HG02840 (cell line): ENCODE results near the gene LMBRD2.

ENCODE experiments used
- ATAC-seq: cut with Tn5 transposase; IDR thresholded peaks from one replicate; pipeline ENCODE4 v1.9.1; 2021; ENCODE audit warnings: mild to moderate bottlenecking, moderate library complexity, moderate number of reproducible peaks; ENCODE audit not compliant: unreplicated experiment, low FRiP score

LMBRD2 gene

GRCh38 chr5:36125868-36126267, 25.8 kb downstream of the LMBRD2 start:
- no peak for ATAC-seq

DNA sequence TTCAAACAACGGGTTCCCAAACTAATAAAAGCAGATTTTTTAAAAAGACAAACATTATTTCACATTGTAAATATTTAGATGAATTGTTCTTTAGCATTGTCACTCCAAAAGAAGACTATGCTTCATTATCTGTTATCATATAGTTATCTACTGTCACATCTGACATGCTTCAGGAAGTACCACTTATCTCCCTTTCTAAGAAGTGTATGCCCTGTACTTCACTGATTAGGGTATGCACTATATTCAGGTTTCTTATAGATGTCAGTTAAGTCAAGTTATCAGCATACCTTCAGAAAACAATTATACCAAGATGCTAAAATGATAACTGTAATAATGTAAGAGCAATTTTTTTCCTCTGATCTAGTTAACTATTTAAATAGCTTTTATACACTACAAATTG, 40.4 kb downstream of the LMBRD2 start:
- no peak for ATAC-seq

GRCh38 chr5:36108758-36109460, 42.8 kb downstream of the LMBRD2 start:
- ATAC-seq: no peak

GRCh38 chr5:36105819-36106218, 45.9 kb downstream of the LMBRD2 start:
- no peak for ATAC-seq

GRCh38 chr5:36099748-36100147, 51.9 kb downstream of the LMBRD2 start:
- ATAC-seq: no peak

- ATAC-seq: no peak
Observed at GRCh38 chr5:36096486-36096885, 55.2 kb downstream of the LMBRD2 start.

- ATAC-seq: no peak
Observed at GRCh38 chr5:36089989-36090388, 61.7 kb downstream of the LMBRD2 start.

- ATAC-seq: peak; percentile 87
Observed at GRCh38 chr5:36079200-36079781, 72.4 kb downstream of the LMBRD2 start.

- ATAC-seq: no peak
Observed at GRCh38 chr5:36078430-36078829, 73.3 kb downstream of the LMBRD2 start.

GRCh38 chr5:36073595-36074216, 78.0 kb downstream of the LMBRD2 start:
- peak; percentile 62 for ATAC-seq

- peak; percentile 58 for ATAC-seq
Observed at GRCh38 chr5:36070687-36071571, 80.8 kb downstream of the LMBRD2 start.

DNA sequence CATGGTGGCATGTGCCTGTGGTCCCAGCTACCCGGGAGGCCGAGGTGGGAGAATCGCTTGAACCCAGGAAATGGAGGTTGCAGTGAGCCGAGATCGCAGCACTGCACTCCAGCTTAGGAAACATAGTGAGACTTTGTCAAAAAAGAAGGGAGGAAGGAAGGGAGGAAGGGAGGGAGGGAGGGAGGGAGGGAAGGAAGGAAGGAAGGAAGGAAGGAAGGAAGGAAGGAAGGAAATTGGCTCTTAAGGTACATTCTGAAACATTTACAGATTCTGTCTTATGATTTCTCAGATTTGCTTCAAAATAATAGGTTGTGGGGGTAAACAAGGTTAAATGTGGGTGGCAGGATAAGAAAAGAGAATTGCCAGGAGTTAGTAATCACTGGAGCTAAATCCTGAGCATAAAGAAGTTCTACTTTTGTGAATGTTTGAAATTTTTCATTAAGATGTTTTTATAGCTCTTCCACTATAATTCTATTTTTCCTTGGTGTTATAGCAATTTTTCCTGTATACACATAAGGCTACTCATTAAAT, 82.9 kb downstream of the LMBRD2 start:
- no peak for ATAC-seq

- no peak for ATAC-seq
Observed at GRCh38 chr5:36066540-36067210, 85.0 kb downstream of the LMBRD2 start, which contains the start of gene UGT3A2. Gene UGT3A2 (minus strand): TSS chr5:36066882. CDS start chr5:36066789, 93 bp downstream.

- ATAC-seq: no peak
Observed at GRCh38 chr5:36066001-36066539, 85.6 kb downstream of the LMBRD2 start.

DNA sequence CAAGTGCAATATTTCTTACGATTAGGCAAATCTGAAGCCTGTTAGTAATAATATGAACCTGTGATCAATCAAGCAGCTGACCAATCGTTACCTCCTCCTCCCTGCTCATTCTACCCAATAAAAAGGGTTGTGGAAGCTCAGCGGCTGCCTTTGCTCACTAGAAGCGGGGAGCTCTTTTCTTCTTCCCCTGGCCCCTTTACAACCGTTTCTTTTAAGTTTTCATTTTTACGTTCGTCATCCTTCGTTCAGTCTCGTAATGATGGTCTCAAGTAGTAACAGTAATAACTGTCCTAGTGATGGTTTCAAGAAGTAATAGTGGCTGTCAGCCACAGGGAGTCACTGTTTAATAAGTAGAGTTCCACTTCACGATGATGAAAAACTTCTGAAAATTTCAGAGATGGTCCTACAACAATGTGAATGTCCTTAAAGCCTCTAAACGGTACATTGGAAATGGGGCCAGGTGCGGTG, 91.2 kb downstream of the LMBRD2 start:
- no peak for ATAC-seq

DNA sequence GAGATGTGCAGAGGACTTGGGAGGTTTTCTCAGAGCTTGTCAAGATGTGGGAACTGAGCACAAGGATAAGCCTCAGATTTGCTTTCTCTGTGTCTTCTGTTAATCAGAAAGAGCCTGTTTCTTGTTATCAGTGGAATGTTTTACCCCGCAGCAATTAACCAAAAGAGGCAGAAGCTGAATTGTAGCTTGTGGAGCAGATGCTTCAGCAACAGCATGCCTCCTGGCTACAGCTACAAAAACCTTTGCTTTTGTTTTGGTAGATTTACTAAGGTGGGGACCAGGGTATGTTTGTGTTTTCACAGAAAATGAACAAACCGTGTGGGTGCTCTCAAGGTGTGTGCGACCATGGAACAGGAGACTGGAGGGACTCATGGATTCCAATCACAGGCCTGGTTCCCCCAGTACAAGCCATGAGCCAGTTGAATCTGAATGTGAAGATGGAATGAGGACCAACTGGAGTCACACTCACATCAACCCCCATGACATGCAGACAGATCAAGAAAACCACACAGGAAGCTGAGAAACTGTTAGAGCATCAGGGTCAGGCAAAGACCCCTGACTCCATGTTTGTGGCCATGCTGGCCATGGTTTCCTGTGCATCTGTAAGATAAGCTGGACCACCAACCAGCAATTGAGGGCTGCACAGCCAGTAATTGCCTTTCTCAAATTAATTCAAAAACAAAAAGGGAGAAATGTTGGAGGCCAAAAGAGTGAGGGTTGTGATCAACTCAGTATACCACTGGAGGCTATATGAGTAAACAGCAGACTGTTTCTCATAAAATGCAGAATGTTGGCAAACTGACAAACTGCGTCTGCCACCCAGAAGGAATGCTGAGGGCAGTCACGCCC, 91.9 kb downstream of the LMBRD2 start:
- no peak for ATAC-seq

DNA sequence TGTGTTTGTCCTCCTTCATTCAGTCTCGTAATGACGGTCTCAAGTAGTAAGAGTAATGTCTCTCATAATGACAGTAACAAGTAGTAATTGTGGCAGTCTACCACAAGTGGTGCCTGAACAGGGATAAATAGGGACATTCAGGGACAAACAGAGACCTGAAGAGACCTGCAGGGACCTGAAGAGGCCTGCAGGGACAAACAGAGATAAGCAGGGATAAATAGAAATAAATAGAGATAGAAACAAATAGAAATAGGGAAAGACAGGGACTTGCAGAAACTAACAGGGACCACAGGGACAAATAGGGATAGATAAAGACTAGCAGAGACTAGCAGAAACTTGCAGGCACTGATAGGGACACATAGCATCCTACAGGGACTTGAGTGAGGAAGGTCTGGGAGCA, 92.9 kb downstream of the LMBRD2 start:
- ATAC-seq: no peak

- no peak for ATAC-seq
Observed at GRCh38 chr5:36057386-36057785, 94.3 kb downstream of the LMBRD2 start.

- ATAC-seq: no peak
Observed at GRCh38 chr5:36056422-36056821, 95.3 kb downstream of the LMBRD2 start.
